Esophagus squamous epithelium (tissue), 5 donors: ENCODE measurements around the gene C1QTNF8. TPM values are rescaled to one million over a fixed set of nuclear protein-coding genes. Genes with fewer than 3 reads are reported as not detected.

Source experiments
- DNase-seq: peaks from one replicate; lab custom pipeline; 2025; lab: John Stamatoyannopoulos, UW
- H3K27ac ChIP-seq, 4 donors: fragments of 200-600 bp; sonication (generic); one replicate each; pipeline ENCODE4 v1.5.1; 2016 to 2019; ENCODE audit warnings: mild to moderate bottlenecking in 1 of 4
- H3K27me3 ChIP-seq, 4 donors: fragments of 200-600 bp; sonication (generic); 1 replicate in 3 of 4; 2 replicates in 1 of 4; pipeline versions ENCODE4 v1.5.1 to v1.6.0; 2017 to 2021; ENCODE audit warnings: antibody characterized with exemption in 1 of 4
- H3K36me3 ChIP-seq, 3 donors: fragments of 200-600 bp; sonication (generic); one replicate each; pipeline ENCODE4 v1.5.1; 2016 to 2019
- H3K4me1 ChIP-seq, 3 donors: fragments of 200-600 bp; sonication (generic); one replicate each; pipeline ENCODE4 v1.5.1; 2017 to 2019
- H3K4me3 ChIP-seq, 4 donors: fragments of 200-600 bp; sonication (generic); 1 replicate in 3 of 4; 2 replicates in 1 of 4; pipeline ENCODE4 v1.5.1; 2016 to 2019; ENCODE audit warnings: mild to moderate bottlenecking in 2 of 4, moderate library complexity in 1 of 4
- H3K9me3 ChIP-seq, 3 donors: fragments of 200-600 bp; sonication (generic); one replicate each; pipeline ENCODE4 v1.5.1; 2016 to 2019
- CTCF ChIP-seq, 6 experiments: fragments of 450-650 bp in 4 of 6; fragments of 200-600 bp in 2 of 6; sonication (generic) in 2 of 6; IDR thresholded peaks; one replicate each; pipeline ENCODE4 v1.5.1; 2016 to 2019; ENCODE audit warnings: antibody characterized with exemption in 6 of 6, mild to moderate bottlenecking in 4 of 6, moderate library complexity in 4 of 6
- POLR2A ChIP-seq, 4 donors: fragments of 450-650 bp; IDR thresholded peaks; one replicate each; pipeline ENCODE4 v1.6.1; 2017; ENCODE audit warnings: antibody characterized with exemption in 4 of 4, mild to moderate bottlenecking in 4 of 4, moderate library complexity in 3 of 4
- WGBS, 2 donors: methylation state at CpG; one replicate each; pipeline ENCODE4 v1.1.5; 2018; 5-methylcytosine and 5-hydroxymethylcytosine counted together
- intact Hi-C: fragments of 100-400 bp; cut with DNase I; formaldehyde crosslinking; loops from one replicate; pipeline ENCODE4 v1.15.0; 2022
- total RNA-seq, 4 donors: library from RNA; depleted of rRNA; stranded (reverse); fragments of >200 nt; gene quantifications; one replicate each; pipeline ENCODE4 v1.1.0, GENCODE V29; 2016
- donor health status: DM: yes; HTN: yes; CAD: no.

Gene C1QTNF8
- total RNA-seq, 4 donors from 2014 or later = not detected

GRCh38 chr16:1142911-1143310 lies 46.9 kb upstream of the C1QTNF8 start:
- WGBS, 2 donors = 62 to 64% methylated on average over 6 to 16 of the region's 19 CpGs
- DNase-seq = no peak
- no peak overlapping the region for H3K4me3 ChIP-seq
- no peak overlapping the region for H3K27ac ChIP-seq
- peaks cover 0 to 4% (median 3%) of the 10 kb centered on the region in 3 donors for H3K9me3 ChIP-seq
- H3K27me3 ChIP-seq = peaks cover 0 to 47% (median 0%) of the 10 kb centered on the region in 4 donors
- intact Hi-C loops = no loop called here
- H3K36me3 ChIP-seq = no peaks in the 10 kb centered on the region
- no peaks in the 10 kb centered on the region for H3K4me1 ChIP-seq
- no peak for TF ChIP-seq POLR2A (IDR thresholded peaks at IDR 0.05)
- no peak for TF ChIP-seq CTCF (IDR thresholded peaks at IDR 0.05)

GRCh38 chr16:1141716-1142115 lies 45.7 kb upstream of the C1QTNF8 start:
- WGBS, 2 donors = no CpG with 5 or more reads among the region's 8 CpGs
- intact Hi-C loops = no loop called here
- no peak for DNase-seq
- Histone ChIP-seq H3K9me3 (no peaks in the 10 kb centered on the region), H3K4me1 (no peaks in the 10 kb centered on the region), H3K27ac (no peak overlapping the region), H3K4me3 (no peak overlapping the region), H3K27me3 (peaks cover 0 to 47% (median 0%) of the 10 kb centered on the region in 4 donors), H3K36me3 (no peaks in the 10 kb centered on the region)
- TF ChIP-seq POLR2A (IDR thresholded peaks at IDR 0.05) (no peak), CTCF (IDR thresholded peaks at IDR 0.05) (no peak)

DNA sequence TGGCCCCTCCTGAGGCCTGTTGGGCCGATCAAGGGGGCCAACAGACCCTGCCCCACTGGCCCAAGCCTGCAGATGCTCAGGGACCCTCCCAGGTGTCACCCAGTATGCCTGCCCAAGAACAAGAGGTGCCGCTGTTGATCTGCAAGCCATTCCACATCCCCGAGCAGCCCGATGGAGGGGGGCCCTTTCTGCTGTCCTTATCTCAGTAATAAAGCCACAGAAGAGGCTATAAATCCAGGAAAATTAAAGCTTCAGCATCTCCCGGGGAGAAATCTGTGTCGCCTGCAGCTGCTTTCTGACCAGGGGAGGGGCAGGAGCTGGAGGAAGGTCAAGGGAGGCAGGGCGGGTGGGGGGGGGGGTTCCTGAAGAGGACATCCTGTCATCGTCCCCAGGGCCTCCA lies 45.1 kb upstream of the C1QTNF8 start:
- peaks cover 0 to 43% (median 0%) of the 10 kb centered on the region in 4 donors for H3K27me3 ChIP-seq
- no peak overlapping the region for H3K27ac ChIP-seq
- 40% methylated on average over 3 of the region's 8 CpGs; no CpG with 5 or more reads in 1 of the 2 donors for WGBS, 2 donors
- intact Hi-C loops = no loop called here
- no peak for TF ChIP-seq POLR2A (IDR thresholded peaks at IDR 0.05)
- TF ChIP-seq CTCF (IDR thresholded peaks at IDR 0.05) = no peak
- H3K9me3 ChIP-seq = no peaks in the 10 kb centered on the region
- DNase-seq = no peak
- H3K4me1 ChIP-seq = no peaks in the 10 kb centered on the region
- no peaks in the 10 kb centered on the region for H3K36me3 ChIP-seq
- H3K4me3 ChIP-seq = no peak overlapping the region

GRCh38 chr16:1140582-1141162 lies 44.6 kb upstream of the C1QTNF8 start:
- no peak overlapping the region for H3K4me3 ChIP-seq
- no peaks in the 10 kb centered on the region for H3K36me3 ChIP-seq
- H3K27me3 ChIP-seq = peaks cover 0 to 38% (median 0%) of the 10 kb centered on the region in 4 donors
- TF ChIP-seq CTCF (IDR thresholded peaks at IDR 0.05) = no peak
- no peak for TF ChIP-seq POLR2A (IDR thresholded peaks at IDR 0.05)
- intact Hi-C loops = no loop called here
- 83 to 93% methylated on average over 6 to 19 of the region's 23 CpGs for WGBS, 2 donors
- no peak overlapping the region for H3K27ac ChIP-seq
- H3K9me3 ChIP-seq = no peaks in the 10 kb centered on the region
- DNase-seq = no peak
- H3K4me1 ChIP-seq = no peaks in the 10 kb centered on the region

DNA sequence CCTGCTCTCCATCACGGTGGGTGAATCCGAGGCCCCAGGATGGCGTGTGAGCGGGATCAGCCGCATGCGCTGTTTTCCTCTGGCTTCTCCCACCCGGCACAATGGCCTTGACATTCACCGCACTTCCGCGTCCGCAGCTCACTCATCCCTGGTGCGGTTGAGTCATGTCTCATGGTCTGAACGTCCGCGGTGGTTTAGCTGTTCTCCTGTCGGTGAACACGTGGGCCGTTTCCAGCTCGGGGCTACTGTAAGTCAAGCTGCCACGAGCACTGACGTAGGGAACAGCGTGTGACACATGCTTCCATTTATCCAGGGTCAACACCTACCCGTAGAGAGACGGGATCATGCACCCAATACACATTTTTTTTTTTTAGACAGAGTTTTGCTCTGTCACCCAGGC lies 41.6 kb upstream of the C1QTNF8 start:
- 80 to 82% methylated on average over 9 to 24 of the region's 24 CpGs for WGBS, 2 donors
- Histone ChIP-seq H3K4me3 (no peak overlapping the region), H3K27me3 (peaks cover 0 to 47% (median 0%) of the 10 kb centered on the region in 4 donors), H3K36me3 (no peaks in the 10 kb centered on the region), H3K27ac (no peak overlapping the region), H3K9me3 (no peaks in the 10 kb centered on the region), H3K4me1 (no peaks in the 10 kb centered on the region)
- intact Hi-C loops = no loop called here
- DNase-seq = no peak
- TF ChIP-seq POLR2A (IDR thresholded peaks at IDR 0.05) (no peak), CTCF (IDR thresholded peaks at IDR 0.05) (no peak)
